ENCODE data around the gene IQGAP2. TPM values are rescaled to one million over a fixed set of nuclear protein-coding genes. Genes with fewer than 3 reads are reported as not detected.

IQGAP2 gene
- total and polyA plus RNA-seq, 8 donors = 15.6 to 29.1 (median 17.1) TPM

GRCh38 chr5:76720988-76721569 is 318.0 kb downstream of the IQGAP2 start:
- Histone ChIP-seq H3K4me1 (peaks cover 0 to 19% of the 10 kb centered on the region in 2 donors), H3K36me3 (no peaks in the 10 kb centered on the region), H3K9me3 (no peaks in the 10 kb centered on the region), H3K27me3 (peaks cover 0 to 23% of the 10 kb centered on the region in 2 donors), H3K27ac (no peak overlapping the region), H3K4me3 (no peak overlapping the region)
- intact Hi-C loops (cut with DNase I) = no loop called here
- DNase-seq = no peak
- TF ChIP-seq CTCF (IDR thresholded peaks at IDR 0.05) = no peak
- peak; percentile 33 for ATAC-seq

GRCh38 chr5:76723266-76723665 is 320.2 kb downstream of the IQGAP2 start:
- intact Hi-C loops (cut with DNase I) = no loop called here

GRCh38 chr5:76723906-76724305 is 320.8 kb downstream of the IQGAP2 start:
- no peak for DNase-seq

More at GRCh38 chr5:76723266-76723665, 320.2 kb downstream of the IQGAP2 start:
- no peak for ATAC-seq
- Histone ChIP-seq H3K27me3 (peaks cover 0 to 2% of the 10 kb centered on the region in 2 donors), H3K4me1 (peaks cover 0 to 7% of the 10 kb centered on the region in 2 donors), H3K27ac (no peak overlapping the region), H3K36me3 (no peaks in the 10 kb centered on the region), H3K4me3 (no peak overlapping the region), H3K9me3 (peaks cover 0 to 5% of the 10 kb centered on the region in 2 donors)
- TF ChIP-seq CTCF (IDR thresholded peaks at IDR 0.05) = no peak
- DNase-seq = no peak

GRCh38 chr5:76724871-76725270 is 321.8 kb downstream of the IQGAP2 start:
- H3K36me3 ChIP-seq = no peaks in the 10 kb centered on the region
- H3K27me3 ChIP-seq = no peaks in the 10 kb centered on the region
- peaks cover 0 to 18% of the 10 kb centered on the region in 2 donors for H3K9me3 ChIP-seq
- H3K4me3 ChIP-seq = no peak overlapping the region
- intact Hi-C loops (cut with DNase I) = no loop called here
- ATAC-seq (no peak), DNase-seq (no peak)
- H3K27ac ChIP-seq = no peak overlapping the region
- peaks cover 0 to 7% of the 10 kb centered on the region in 2 donors for H3K4me1 ChIP-seq
- no peak for TF ChIP-seq CTCF (IDR thresholded peaks at IDR 0.05)

More at GRCh38 chr5:76723906-76724305, 320.8 kb downstream of the IQGAP2 start:
- no peak overlapping the region for H3K4me3 ChIP-seq
- no peak for TF ChIP-seq CTCF (IDR thresholded peaks at IDR 0.05)
- no peak overlapping the region for H3K27ac ChIP-seq
- no peaks in the 10 kb centered on the region for H3K27me3 ChIP-seq
- peaks cover 0 to 9% of the 10 kb centered on the region in 2 donors for H3K9me3 ChIP-seq
- intact Hi-C loops (cut with DNase I) = no loop called here
- H3K36me3 ChIP-seq = no peaks in the 10 kb centered on the region
- H3K4me1 ChIP-seq = peaks cover 0 to 7% of the 10 kb centered on the region in 2 donors
- ATAC-seq = no peak

GRCh38 chr5:76728965-76729364 is 325.9 kb downstream of the IQGAP2 start:
- intact Hi-C loops (cut with DNase I) = no loop called here
- Histone ChIP-seq H3K4me1 (no peaks in the 10 kb centered on the region), H3K27ac (no peak overlapping the region), H3K27me3 (no peaks in the 10 kb centered on the region), H3K9me3 (peaks cover 0 to 24% of the 10 kb centered on the region in 2 donors), H3K36me3 (no peaks in the 10 kb centered on the region), H3K4me3 (no peak overlapping the region)
- ATAC-seq (no peak), DNase-seq (no peak)
- TF ChIP-seq CTCF (IDR thresholded peaks at IDR 0.05) = no peak

All from left lung (tissue), 10 donors.